Glomerular visceral epithelial cell (primary cell): ENCODE data around the gene ATG2A.
A peak's percentile ranks its signal among the peaks of the same experiment; 100 is the strongest.

Experiments used
- DNase-seq: peaks from one replicate; pipeline ENCODE4 v3.0.0-alpha.2; 2016; ENCODE audit errors: extremely low spot score

ATG2A gene

DNA sequence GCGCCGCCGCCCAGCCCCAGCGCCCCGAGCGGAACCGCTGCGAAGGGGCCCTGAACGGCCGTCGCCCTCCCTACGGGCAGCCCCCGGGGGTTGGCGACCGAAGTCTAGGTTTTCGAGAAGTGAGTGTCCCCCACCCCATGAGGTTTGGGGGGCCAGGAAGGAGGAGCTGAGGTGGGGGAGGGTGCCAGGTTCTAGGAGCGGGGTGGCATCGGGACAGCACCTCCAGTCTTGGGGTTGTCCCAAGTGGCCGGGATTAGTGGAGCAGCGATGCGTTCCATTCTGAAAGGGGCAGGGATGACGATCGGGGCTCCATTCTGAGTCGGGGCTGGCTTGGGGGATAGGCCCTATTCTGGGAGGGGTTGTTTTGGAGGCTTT is 7.9 kb upstream of the ATG2A start:
- DNase-seq: no peak

DNA sequence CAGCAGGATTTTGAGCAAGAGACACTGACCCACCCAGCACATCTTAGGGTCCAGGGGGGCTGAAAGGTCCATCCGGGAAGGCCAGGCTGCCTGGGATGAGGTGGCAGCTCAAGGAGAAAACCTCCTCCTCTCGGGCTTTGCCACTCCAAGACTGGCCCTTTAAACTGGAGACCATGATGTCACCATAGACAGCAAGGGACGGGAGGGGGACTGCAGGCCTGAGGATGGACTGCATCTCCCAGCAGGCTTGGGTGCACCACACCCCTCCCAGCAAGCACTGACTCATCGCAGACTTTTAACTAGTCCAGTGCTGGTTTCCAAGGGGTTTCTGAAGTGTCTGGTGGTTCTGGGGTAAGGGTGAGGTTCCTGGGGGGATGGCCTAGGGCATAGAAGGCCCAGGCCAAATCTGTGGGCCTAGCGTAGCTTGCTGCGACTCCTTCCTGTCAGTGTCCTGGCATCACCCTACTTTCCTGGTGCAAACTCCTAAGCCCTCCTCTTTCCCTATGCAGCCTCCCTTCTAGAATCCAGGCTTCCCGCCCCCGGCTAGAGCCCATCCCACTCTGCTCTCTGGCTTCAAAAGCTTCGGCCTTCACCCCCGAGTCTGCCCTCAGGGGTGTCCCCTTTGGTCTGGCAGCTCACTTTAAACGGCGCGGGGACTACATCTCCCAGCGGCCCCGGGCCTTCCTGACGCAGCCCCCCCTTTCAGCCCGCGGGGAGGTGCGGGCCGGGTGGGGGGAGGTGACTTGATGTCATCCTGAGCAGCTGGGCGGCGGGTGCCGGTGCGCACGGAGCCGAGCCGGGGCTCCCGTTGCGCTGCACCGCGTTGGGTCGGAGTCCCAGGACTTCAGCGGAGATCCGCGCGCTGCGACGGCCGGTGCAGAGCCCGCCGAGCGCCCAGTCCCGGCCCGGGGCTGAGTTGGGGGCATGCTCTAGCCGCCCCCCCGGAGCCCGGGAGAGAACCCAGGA is 7.2 kb upstream of the ATG2A start, which contains the start of gene PPP2R5B:
Gene PPP2R5B (plus strand): TSS at position 746 of the 966 bp plus-strand sequence. CDS start 1,046 bp downstream, outside the sequence.
- peak; percentile 89 for DNase-seq

DNA sequence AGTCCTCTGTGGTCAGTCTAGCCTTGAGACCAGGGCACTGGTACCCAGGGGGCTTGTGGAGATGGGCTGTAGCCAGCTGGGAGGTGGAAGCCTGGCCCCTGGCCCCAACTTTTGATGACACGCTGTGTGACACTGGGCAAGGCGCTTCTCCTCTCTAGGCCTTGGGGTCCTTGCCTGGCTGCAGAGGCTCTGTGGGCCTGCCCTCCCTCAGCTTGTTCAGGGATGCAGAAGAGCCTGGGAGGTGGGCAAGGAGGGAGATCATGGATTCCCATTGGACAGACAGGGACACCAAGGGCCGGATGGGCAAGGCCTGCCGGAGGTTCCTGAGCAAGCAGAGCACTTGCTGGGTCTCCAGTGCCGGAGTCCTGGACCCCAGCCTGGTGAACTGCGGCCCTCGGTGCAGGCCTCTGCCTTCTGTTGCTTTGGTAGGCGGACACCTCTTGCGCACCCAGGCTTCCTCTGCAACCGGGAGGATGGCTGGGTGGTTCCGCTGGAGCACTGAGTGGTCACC is 6.2 kb upstream of the ATG2A start:
- no peak for DNase-seq

DNA sequence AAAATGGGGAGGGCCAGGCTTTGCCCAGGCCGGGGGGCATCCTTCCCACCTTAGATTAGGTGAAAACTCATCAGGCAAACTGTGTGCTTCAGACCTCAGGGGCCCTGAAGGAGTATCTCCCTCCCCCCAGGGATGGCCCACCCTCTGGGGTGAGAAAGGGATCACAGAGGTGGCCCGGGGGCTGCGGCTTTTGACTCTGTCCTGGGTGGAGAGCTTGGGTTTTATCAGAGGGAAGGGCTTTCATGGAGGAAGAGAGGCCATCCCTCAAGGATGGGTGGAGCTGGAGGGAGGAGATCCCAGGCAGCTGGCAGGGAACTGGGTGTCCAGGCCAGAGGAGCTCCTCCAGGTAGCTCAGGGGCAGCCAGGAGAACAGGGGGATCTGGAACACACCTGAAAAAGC is 4.4 kb upstream of the ATG2A start:
- DNase-seq: no peak

DNA sequence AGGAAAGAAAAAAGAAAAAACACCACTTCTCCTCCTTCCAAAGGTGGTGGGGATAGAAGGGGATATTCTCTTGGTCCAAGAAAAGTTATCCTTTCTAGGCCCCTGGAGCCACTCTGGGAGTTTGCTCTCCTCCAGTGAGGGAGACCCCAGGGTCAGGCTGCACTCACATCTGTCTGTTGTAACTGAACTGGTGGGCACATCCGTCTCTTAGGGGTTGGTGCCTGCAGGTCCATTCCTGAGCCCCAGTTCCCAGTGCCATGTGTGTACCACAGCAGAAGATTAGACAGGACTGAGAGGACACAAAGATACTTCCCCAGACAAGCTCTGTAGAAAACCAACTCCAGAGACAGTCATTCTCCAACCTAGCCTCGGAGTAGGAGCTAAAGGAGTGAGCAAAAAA is 3.1 kb upstream of the ATG2A start:
- DNase-seq: no peak

DNA sequence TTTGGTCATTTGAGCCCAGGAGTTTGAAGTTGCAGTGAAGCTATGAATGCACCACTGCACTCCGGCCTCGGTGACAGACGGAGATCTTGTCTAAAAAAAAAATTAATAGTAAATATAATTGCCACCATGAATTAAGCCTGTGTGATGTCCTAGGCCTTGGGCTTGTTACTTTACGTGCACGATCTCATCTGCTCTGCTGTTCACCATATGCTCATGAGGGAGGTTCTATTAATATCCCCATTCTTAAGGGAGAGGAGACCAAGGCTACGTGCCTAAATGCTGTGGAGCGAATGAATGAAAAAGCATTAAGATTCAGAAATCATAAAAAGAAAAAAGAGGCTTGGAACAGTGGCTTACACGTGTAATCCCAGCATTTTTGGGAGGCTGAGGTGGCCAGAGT is 2.6 kb upstream of the ATG2A start:
- no peak for DNase-seq

DNA sequence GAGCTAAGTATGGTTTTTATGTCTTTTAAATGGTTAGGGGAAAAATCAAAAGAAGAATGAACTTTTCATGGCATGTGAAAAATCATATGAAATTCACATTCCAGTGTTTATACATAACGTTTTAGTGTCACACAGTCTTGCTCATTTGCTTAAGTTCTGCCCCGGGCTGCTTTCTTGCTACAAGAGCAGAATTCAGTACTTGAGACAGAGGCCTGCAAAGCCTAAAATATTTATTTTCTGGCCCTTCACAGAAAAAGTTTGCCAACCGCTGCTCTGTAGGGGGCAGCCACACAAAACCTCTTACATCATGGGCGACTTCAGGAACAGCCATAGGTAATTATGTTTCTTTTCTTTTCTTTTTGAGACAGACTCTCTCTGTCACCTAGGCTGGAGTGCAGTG is 1.0 kb upstream of the ATG2A start:
- peak; percentile 41 for DNase-seq

DNA sequence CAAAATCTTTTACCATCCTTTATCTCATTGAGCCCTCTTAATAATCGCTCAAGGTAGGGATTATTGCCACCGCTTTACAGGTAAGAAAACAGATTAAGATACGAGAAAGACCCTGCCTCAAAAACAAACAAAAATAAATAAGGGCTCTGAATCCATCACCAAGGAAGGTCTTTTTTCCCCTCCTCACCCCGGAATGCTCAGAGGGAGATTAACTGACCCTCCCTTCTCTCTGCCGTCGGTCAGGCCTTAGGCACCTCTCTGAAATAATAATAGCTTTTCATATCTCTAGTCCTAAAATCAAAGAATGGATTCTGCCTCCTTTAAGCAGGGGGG is 620 bp upstream of the ATG2A start:
- DNase-seq: no peak

DNA sequence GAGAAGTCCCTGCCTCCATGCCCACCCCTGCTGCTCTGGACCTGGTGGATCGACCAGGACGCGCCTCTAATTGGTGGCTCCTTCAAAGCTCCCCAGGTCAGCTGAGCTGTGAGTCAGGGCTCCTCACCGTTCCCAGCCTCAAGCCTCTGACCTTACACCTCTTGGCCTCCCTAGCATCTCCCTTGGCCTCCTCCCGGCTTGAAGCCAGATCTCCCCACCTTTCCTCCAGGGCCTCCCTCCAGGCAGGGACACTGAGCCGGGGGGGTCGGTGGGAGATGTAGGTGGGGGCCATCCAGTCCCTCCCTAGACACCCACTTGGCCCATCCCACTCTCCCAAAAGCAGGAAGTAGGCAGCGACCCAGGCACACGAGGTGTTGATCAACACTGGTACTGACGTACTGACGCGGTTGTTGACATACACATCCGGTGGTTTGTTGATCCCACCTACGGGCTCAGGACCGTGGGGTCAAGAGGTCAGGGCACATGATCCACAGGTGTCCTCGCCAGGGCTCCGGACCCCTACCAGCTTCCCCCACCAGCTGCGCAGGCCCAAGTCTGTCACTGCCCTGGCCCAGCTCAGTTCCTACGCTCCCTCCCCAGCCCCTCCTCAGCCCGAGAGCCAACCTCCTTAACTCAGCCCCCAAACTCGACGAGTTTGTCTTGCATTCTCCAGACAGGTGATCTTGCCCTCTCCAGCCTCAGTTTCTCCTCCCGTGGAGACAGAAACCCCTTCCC is 802 bp downstream of the ATG2A start:
- DNase-seq: peak; percentile 36

DNA sequence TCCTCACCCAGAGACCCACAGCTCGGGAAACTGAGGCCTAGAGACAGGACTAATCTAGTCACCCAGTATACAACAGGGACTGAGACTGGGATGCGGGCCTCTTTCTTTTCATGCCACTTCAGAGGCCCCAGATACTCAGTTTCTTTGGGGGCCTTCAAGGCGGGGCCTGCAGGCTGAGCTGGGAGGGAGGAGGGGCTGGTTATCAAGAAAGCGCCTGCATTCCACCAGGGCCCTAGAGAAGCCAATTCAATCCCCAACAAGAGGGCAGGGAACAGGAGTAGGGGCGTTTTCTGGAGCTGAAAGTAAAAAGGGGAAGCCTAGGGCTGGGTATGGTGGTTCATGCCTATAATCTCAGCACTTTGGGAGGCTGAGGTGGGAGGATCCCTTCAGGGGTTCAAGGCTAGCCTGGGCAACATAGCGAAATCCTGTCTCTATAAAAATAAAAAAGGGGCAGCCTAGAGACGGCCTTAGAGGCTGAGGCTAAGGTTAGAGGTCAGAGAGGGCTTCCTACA is 1.6 kb downstream of the ATG2A start:
- DNase-seq: no peak

DNA sequence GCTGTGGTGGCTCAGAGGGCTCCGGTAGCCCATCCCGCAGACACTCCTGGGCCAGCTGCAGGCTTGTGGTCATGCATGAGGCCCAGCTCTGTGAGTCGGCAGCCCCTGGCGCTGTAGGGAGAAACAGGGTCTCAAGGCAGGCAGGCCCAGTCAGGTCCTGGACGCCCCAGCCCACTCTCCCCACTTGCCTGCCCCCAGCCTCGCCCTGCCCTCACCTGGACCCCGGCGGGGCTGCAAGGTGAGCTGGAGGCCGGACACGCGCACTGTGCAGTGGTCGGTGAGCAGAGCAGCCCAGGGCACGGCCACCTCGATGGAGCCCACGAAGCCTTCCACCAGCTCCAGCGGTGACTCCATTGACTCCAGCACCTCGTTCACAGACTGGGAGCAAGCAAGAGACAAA is 2.9 kb downstream of the ATG2A start:
- no peak for DNase-seq

DNA sequence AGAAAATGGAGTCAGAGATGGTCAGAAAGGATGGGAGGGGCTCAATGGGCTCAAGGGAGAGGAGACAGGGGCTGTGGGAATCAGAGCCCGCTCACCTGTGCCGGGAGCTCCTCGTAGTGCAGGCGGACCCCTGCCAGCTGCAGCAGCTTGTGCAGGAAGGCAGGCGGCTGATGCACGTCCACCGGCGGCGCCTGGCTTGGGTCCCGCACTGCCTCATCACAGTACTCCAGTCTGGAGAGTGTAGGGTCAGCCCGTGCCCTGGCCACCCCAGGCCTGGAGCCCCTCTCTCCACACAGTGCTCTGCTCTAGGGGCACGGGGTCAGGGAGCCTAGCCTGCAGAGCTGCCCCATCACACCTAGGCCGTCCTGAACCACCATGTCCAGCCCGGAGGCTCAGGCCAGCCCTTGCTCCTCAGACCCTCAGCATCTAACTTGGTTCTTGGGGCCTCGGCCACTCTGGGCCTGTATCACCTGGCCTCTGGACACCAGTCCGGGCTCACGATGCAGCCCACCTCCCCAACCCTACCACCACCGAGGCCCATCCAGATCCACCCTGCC is 3.8 kb downstream of the ATG2A start:
- DNase-seq: no peak

DNA sequence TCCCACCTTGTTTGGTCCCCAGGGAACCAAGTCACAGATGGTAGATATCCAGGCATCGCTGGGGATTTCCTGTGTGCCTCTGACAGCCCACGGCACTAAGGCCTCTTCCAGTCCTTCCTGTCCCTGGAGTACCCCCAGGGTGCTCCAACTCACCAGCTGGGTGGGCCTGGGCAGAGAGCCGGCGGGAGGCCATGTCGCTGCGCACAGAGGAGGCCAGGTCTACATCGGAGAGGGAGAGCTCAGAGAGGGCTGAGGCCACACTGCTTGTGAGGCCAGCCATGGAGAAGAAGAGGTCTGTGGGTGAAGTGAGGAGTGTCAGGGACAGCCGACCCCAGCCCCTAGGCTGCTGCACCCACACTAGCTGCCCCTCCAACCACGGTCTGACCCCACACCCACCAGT is 5.3 kb downstream of the ATG2A start:
- no peak for DNase-seq

DNA sequence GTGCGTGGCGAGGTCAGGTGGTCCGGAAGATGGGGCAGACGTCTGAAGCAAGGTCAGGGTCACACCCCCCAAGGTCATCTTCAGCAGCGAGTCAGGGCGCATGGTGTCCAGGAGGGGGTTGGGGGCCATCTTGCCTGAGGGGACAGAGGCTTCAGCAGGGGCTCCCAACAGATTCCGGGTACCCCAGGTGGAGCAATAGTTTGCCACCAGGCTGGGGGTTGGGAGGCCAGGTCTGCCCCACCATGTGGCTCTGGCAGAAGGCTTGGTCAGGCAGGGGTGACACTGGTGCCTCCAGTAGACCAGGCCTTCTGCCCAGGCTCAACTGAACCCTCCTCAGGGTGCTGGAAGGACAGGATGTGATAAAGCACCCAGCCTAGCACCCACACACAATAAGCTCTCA is 5.9 kb downstream of the ATG2A start:
- DNase-seq: no peak

DNA sequence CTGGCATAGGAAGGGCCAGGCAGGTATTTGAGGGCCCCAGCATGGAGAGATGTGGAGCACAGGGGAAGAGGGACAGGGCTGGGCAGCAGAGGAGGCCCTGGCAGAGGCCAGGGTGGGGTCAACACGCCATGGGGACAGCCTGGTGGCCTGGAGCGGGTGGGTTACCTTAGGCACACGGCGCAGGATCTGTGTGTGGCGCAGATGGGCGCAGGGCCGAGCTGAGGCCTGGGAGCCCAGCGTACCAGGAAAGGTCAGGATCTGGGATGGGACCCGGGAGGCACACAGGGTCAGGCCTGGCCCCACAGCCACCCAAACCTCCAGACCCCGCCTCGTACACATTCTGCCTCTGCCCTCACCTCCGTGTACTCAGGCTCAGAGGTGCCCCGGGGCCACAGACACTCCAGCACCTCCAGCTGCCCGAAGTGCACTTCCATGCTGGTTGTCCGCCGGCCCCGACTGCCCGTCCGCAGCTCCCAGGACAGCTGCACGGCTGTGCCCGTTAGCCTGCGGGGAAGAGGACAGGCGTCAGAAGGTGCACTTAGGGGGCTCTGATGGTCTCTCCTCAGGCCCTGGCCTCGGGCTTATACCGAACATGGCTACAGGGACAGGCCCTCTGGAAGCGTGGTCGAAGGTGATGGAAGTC is 6.4 kb downstream of the ATG2A start:
- no peak for DNase-seq

DNA sequence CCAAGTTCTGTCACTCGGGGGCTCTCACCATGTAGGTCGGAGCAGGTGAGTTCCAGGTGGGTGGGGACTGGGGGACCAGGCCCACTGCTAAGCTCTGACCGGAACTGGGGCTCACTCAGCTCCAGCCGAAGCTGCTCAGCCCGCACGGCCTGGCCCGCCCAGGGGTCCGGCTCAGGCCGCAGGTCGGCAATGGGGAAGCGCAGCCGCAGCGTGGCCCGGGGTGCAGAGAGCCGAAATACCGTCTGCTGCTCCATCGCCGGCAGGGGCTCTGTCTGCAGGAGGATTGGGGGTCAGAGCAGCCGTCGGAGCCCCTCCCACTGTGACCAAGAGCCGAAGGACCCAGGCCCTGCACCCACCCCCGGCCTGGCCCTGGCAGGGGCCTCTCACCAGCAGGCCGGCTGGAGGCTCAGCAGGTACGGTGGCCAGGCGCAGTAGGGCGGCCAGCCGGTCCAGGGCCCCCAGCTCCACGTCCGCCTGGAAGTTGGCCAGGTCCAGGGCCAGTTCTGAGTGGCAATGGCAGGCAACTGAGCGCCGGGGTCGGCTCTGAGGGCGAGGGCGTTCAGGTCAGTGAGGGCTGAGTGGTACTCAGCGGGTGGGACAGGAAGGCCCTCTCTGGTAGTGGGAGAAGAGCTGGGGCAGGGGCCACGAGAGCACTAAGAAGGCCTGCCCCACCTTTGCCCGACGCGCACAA is 7.2 kb downstream of the ATG2A start:
- no peak for DNase-seq

DNA sequence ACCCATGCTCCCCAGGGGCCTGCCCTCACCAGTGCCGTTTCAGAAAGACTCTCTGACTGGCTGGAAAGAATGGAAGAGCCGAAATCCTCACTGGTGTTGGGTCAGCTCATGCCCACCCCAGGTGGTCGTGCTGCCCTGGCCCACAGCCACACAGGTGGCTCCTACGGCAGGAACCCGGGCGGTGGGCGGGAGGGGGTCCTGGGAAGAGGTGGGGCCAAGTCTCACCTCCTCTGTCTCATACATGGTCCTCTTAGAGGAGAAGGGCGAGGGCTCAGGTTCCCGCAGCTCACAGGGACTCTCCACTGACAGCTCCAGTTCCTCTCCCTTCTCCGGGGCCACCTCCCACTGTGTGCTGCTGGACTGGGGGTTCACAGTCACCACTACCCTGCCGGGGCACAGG is 8.2 kb downstream of the ATG2A start:
- no peak for DNase-seq

DNA sequence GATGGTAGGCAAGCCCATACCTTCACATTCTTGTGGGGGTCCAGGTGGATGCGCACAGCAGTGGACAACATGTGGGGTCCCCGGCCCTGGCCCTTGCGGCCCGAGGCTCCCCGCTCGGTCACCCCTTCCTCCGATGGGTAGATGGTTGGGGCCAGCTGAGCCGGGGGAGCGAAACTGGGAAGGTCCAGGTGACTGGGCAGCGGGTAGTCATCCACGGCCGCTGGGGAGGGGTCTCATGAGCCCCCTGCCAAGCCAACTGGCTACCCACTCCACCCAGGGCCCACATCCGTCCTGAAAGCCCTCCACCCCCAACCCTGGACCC is 10.7 kb downstream of the ATG2A start:
- DNase-seq: no peak

DNA sequence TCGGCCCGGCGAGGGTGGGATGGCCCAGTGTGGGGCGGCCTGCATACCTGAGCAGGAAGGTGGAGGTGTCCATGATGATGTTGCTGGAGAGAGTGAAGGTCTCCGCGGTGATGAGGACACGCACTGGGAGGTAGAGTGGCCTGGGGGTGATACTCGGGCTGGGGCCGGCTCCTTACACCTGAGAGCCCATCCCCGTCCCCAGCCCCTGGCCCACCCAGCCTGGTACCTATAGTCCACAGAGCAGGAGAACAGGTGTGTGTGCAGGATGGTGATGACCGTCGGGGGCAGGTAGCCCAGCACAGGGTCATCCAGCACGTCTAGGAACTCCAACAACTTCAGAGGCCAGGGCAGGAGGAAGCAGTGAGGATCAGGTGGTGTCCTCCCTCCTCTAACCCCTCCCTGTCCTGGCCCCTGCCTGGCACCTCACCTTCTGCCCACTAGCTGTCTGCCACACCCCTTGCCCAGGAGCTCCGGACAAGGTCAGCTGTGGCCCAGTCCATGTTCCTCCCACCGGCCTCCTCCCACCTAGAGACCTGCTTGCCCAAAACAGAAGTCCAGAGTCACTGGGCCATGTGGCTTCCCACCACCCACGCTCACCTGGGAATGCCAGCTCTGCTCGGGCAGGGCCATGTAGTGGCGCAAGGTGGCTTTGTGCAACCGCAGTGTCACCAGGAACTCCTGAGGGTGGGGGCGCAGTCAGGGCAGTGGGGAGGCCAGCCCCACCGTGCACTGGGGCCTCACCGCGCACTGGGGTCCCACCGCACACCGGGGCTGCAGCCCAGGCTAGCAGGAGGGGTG is 11.3 kb downstream of the ATG2A start:
- no peak for DNase-seq

DNA sequence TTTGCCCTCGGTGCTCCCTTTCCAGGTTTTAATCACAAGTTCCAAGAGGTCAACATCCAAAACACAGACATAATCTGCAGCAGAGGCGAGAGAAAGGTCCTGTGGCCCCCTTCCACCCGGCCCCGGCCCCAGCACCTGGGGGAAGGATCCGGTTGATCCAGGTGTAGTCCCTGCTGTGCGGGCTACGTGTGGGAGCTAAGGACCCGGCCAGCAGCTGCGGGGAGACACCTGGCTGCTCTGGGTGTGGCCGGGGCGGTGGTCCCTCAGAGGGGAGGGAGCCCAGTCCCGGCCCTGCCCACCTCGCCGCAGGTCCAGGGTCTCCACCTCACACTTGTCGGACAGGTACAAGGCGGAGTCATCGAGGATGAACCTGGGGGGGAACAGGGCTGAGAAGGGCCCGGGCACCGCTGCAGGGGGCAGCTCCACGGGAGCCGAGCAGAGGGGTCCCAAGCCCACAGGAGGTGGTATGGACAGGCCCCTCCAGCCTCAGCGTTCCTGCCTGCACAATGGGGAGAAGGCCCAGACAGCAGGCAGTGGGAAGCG is 13.6 kb downstream of the ATG2A start:
- DNase-seq: no peak
